Measurements from ENCODE around the gene METTL8. TPM values are rescaled to one million over a fixed set of nuclear protein-coding genes. Genes with fewer than 3 reads are reported as not detected.

METTL8 gene
- total RNA-seq, 1 experiment from 2014 or later, result 59.1 TPM

- TF ChIP-seq CDX4 (CRISPR knock-in tag; IDR thresholded peaks at IDR 0.05; ENCODE audit: borderline replicate concordance) (no peak), NR3C1 (CRISPR knock-in tag; conservative IDR thresholded peaks at IDR 0.05; ENCODE audit: low read depth) (no peak), CBFB (CRISPR knock-in tag; IDR thresholded peaks at IDR 0.05; ENCODE audit: low read depth) (no peak), NR2C2 (CRISPR knock-in tag; IDR thresholded peaks at IDR 0.05) (no peak), ARID4B (CRISPR knock-in tag; IDR thresholded peaks at IDR 0.05; ENCODE audit: borderline replicate concordance) (no peak)
Observed at GRCh38 chr2:171402906-171403580, 30.7 kb downstream of the METTL8 start (continued).

DNA sequence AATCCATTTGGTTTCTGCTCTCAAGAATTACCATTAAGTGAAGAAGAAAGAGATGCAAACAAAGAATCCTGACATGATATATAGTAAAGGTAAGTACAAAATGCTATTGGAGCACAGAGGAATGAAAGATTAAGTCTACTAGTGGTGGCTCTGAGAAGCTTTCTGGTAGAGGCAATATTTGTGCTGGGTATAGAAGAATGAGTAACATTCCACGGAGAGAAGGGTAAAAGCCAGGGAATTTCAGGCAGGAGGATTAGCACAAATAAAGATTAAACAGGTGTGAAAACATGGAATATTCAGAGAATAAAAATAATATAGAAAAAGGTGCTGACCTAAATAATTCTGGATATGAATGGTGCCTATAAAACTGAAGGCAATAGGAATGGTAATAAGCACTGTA, 31.8 kb downstream of the METTL8 start:
- peaks cover 36% of the 10 kb centered on the region for H3K36me3 Mint-ChIP-seq
- no peaks in the 10 kb centered on the region for H3K27me3 Mint-ChIP-seq (ENCODE audit: low read depth)
- peaks cover 55% of the 10 kb centered on the region for H3K4me1 Mint-ChIP-seq
- DNase-seq (ENCODE audit: low spot score) (no peak), ATAC-seq (no peak)
- TF ChIP-seq TEAD1 (CRISPR knock-in tag; IDR thresholded peaks at IDR 0.05), result no peak
- TF ChIP-seq, protein P1, sequence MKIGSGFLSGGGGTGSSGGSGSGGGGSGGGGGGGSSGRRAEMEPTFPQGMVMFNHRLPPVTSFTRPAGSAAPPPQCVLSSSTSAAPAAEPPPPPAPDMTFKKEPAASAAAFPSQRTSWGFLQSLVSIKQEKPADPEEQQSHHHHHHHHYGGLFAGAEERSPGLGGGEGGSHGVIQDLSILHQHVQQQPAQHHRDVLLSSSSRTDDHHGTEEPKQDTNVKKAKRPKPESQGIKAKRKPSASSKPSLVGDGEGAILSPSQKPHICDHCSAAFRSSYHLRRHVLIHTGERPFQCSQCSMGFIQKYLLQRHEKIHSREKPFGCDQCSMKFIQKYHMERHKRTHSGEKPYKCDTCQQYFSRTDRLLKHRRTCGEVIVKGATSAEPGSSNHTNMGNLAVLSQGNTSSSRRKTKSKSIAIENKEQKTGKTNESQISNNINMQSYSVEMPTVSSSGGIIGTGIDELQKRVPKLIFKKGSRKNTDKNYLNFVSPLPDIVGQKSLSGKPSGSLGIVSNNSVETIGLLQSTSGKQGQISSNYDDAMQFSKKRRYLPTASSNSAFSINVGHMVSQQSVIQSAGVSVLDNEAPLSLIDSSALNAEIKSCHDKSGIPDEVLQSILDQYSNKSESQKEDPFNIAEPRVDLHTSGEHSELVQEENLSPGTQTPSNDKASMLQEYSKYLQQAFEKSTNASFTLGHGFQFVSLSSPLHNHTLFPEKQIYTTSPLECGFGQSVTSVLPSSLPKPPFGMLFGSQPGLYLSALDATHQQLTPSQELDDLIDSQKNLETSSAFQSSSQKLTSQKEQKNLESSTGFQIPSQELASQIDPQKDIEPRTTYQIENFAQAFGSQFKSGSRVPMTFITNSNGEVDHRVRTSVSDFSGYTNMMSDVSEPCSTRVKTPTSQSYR (CRISPR knock-in tag; IDR thresholded peaks at IDR 0.05), result no peak
- peaks cover 16% of the 10 kb centered on the region for H3K9me3 Mint-ChIP-seq
- ChIA-PET POLR2A (no interaction called here), CTCF (interaction anchor here (1.7 kb wide), 1 partner anchor 8 kb away, joined by 4 read pairs; no protein-coding TSS in a partner anchor)
- H3K27ac Mint-ChIP-seq, result no peak overlapping the region
- no peak overlapping the region for H3K4me3 Mint-ChIP-seq

DNA sequence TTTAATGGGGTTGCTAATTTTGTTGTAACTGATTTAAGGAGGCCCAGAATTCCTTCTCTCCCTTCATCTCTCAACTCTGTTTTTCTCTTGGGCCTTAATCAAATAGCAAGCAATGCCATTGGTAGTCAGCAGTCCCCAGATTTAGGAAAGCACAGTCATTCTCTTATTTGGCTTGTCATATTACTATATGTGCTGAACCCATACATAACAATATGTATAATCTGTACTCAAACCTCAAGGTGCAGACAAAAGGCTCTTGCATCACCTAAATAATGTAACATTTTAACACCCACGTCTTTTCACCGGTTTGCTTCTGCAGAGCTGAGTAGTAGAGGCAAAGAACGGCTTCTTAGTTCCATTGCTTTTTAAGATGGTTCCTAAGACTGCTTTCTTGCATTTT, 33.4 kb downstream of the METTL8 start:
- DNase-seq (ENCODE audit: low spot score) (no peak), ATAC-seq (no peak)
- TF ChIP-seq JUN (CRISPR knock-in tag; IDR thresholded peaks at IDR 0.05), result no peak
- TF ChIP-seq ZNF671 (CRISPR knock-in tag; IDR thresholded peaks at IDR 0.05), result no peak
- TF ChIP-seq IRF2 (CRISPR knock-in tag; IDR thresholded peaks at IDR 0.05; ENCODE audit: borderline replicate concordance, low read depth), result no peak
- no peak for TF ChIP-seq PREB (CRISPR knock-in tag; IDR thresholded peaks at IDR 0.05; ENCODE audit: borderline replicate concordance)
- no peak for TF ChIP-seq ZNF263 (CRISPR knock-in tag; IDR thresholded peaks at IDR 0.05; ENCODE audit: low read depth)
- no peak for TF ChIP-seq SP1 (CRISPR knock-in tag; conservative IDR thresholded peaks at IDR 0.05)
- TF ChIP-seq, protein P2, sequence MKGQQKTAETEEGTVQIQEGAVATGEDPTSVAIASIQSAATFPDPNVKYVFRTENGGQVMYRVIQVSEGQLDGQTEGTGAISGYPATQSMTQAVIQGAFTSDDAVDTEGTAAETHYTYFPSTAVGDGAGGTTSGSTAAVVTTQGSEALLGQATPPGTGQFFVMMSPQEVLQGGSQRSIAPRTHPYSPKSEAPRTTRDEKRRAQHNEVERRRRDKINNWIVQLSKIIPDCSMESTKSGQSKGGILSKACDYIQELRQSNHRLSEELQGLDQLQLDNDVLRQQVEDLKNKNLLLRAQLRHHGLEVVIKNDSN (CRISPR knock-in tag; IDR thresholded peaks at IDR 0.05), result no peak
- no peak for TF ChIP-seq CDX4 (CRISPR knock-in tag; IDR thresholded peaks at IDR 0.05; ENCODE audit: borderline replicate concordance)
- no peak for TF ChIP-seq RORB (CRISPR knock-in tag; IDR thresholded peaks at IDR 0.05)
- TF ChIP-seq, protein P3, sequence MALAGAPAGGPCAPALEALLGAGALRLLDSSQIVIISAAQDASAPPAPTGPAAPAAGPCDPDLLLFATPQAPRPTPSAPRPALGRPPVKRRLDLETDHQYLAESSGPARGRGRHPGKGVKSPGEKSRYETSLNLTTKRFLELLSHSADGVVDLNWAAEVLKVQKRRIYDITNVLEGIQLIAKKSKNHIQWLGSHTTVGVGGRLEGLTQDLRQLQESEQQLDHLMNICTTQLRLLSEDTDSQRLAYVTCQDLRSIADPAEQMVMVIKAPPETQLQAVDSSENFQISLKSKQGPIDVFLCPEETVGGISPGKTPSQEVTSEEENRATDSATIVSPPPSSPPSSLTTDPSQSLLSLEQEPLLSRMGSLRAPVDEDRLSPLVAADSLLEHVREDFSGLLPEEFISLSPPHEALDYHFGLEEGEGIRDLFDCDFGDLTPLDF (CRISPR knock-in tag; IDR thresholded peaks at IDR 0.05), result no peak
- no peak for TF ChIP-seq GABPB1 (CRISPR knock-in tag; IDR thresholded peaks at IDR 0.05)
- no peak for TF ChIP-seq ZNF423 (CRISPR knock-in tag; IDR thresholded peaks at IDR 0.05)
- TF ChIP-seq, protein P4, sequence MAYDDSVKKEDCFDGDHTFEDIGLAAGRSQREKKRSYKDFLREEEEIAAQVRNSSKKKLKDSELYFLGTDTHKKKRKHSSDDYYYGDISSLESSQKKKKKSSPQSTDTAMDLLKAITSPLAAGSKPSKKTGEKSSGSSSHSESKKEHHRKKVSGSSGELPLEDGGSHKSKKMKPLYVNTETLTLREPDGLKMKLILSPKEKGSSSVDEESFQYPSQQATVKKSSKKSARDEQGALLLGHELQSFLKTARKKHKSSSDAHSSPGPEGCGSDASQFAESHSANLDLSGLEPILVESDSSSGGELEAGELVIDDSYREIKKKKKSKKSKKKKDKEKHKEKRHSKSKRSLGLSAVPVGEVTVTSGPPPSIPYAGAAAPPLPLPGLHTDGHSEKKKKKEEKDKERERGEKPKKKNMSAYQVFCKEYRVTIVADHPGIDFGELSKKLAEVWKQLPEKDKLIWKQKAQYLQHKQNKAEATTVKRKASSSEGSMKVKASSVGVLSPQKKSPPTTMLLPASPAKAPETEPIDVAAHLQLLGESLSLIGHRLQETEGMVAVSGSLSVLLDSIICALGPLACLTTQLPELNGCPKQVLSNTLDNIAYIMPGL (CRISPR knock-in tag; IDR thresholded peaks at IDR 0.05), result no peak
- peaks cover 36% of the 10 kb centered on the region for H3K36me3 Mint-ChIP-seq
- peaks cover 48% of the 10 kb centered on the region for H3K4me1 Mint-ChIP-seq
- peak overlapping the region; percentile 91 for H3K27ac Mint-ChIP-seq
- ChIA-PET POLR2A (interaction anchor here (1.0 kb wide), 1 partner anchor 34 kb away, joined by 3 read pairs; the partner anchor contains the start of genes DCAF17 and METTL8), CTCF (interaction anchor here (1.7 to 3.2 kb wide), 2 partner anchors 10 to 16 kb away, joined by 4 to 16 read pairs; no protein-coding TSS in a partner anchor)
- no peak overlapping the region for H3K4me3 Mint-ChIP-seq
- H3K27me3 Mint-ChIP-seq (ENCODE audit: low read depth), result no peaks in the 10 kb centered on the region
- H3K9me3 Mint-ChIP-seq, result peaks cover 16% of the 10 kb centered on the region

Data from WTC11 (cell line).